Measurements from ENCODE around the gene GTF2E1.

- TF ChIP-seq, protein P1, sequence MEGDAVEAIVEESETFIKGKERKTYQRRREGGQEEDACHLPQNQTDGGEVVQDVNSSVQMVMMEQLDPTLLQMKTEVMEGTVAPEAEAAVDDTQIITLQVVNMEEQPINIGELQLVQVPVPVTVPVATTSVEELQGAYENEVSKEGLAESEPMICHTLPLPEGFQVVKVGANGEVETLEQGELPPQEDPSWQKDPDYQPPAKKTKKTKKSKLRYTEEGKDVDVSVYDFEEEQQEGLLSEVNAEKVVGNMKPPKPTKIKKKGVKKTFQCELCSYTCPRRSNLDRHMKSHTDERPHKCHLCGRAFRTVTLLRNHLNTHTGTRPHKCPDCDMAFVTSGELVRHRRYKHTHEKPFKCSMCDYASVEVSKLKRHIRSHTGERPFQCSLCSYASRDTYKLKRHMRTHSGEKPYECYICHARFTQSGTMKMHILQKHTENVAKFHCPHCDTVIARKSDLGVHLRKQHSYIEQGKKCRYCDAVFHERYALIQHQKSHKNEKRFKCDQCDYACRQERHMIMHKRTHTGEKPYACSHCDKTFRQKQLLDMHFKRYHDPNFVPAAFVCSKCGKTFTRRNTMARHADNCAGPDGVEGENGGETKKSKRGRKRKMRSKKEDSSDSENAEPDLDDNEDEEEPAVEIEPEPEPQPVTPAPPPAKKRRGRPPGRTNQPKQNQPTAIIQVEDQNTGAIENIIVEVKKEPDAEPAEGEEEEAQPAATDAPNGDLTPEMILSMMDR (conservative IDR thresholded peaks at IDR 0.05; ENCODE audit: low read length) = no peak
- no peak for TF ChIP-seq EZH2phosphoT487 (IDR thresholded peaks at IDR 0.05; ENCODE audit: borderline replicate concordance, low read depth, low read length)
These were observed 58.9 kb downstream of the GTF2E1 start for GRCh38 chr3:120801484-120801883.

All from OCI-LY7 (cell line).